Gastrocnemius medialis (tissue), 4 donors: ENCODE results near the gene LOXL3. TPM values are rescaled to one million over a fixed set of nuclear protein-coding genes. Genes with fewer than 3 reads are reported as not detected.

Source experiments
- ATAC-seq, 2 donors: fragments of 150-250 bp; one replicate each; pipeline ENCODE4 v1.9.1; 2016
- DNase-seq, 2 donors: peaks; one replicate each; pipeline ENCODE4 v3.0.0-alpha.2; 2019
- H3K27ac ChIP-seq, 4 donors: fragments of 200-600 bp; sonication (generic); 1 replicate in 1 of 4; 2 replicates in 3 of 4; pipeline ENCODE4 v1.5.1; 2016 to 2018; ENCODE audit warnings: mild to moderate bottlenecking in 2 of 4, moderate library complexity in 1 of 4
- H3K27me3 ChIP-seq, 3 donors: fragments of 200-600 bp; sonication (generic) in 2 of 3; 1 replicate in 1 of 3; 2 replicates in 2 of 3; pipeline versions ENCODE4 v1.5.1 to v1.6.0; 2016 to 2019; ENCODE audit warnings: mild to moderate bottlenecking in 1 of 3, moderate library complexity in 1 of 3
- H3K36me3 ChIP-seq, 2 donors: fragments of 200-600 bp; sonication (generic) in 1 of 2; one replicate each; pipeline ENCODE4 v1.5.1; 2017 to 2018
- H3K4me1 ChIP-seq, 2 donors: fragments of 200-600 bp; sonication (generic) in 1 of 2; one replicate each; pipeline ENCODE4 v1.5.1; 2016 to 2017; ENCODE audit warnings: mild to moderate bottlenecking in 2 of 2
- H3K4me3 ChIP-seq, 4 donors: fragments of 200-600 bp; sonication (generic) in 3 of 4; 1 replicate in 1 of 4; 2 replicates in 3 of 4; pipeline ENCODE4 v1.5.1; 2016 to 2019; ENCODE audit warnings: mild to moderate bottlenecking in 2 of 4
- H3K9me3 ChIP-seq, 3 donors: fragments of 200-600 bp; sonication (generic) in 2 of 3; 1 replicate in 1 of 3; 2 replicates in 2 of 3; pipeline ENCODE4 v1.5.1; 2016 to 2019
- POLR2A ChIP-seq, 2 donors: fragments of 450-650 bp; IDR thresholded peaks; one replicate each; pipeline ENCODE4 v1.6.1; 2017; ENCODE audit warnings: antibody characterized with exemption in 2 of 2, mild to moderate bottlenecking in 2 of 2, moderate library complexity in 2 of 2
- in situ Hi-C, 4 donors: fragments of 200-750 bp; cut with MboI; loops; one replicate each; pipeline versions ENCODE4 v1.15.0 to v1.8.0; 2017; ENCODE audit warnings: low sequenced_read_pairs in 4 of 4
- intact Hi-C: fragments of 100-400 bp; cut with DNase I; formaldehyde crosslinking; loops from one replicate; pipeline ENCODE4 v1.15.1; 2023; ENCODE audit warnings: low total_unique reads
- total RNA-seq, 4 donors: library from RNA; depleted of rRNA; stranded (reverse); fragments of >200 nt; gene quantifications; one replicate each; pipeline versions ENCODE4 v1.1.0 to v1.2.3, GENCODE V29; 2016
- TF ChIP-seq, protein P1 (sequence below), 5 experiments: fragments of 450-650 bp in 3 of 5; fragments of 200-600 bp in 2 of 5; sonication (generic) in 2 of 5; IDR thresholded peaks in 4 of 5; conservative IDR thresholded peaks in 1 of 5; 1 replicate in 4 of 5; 2 replicates in 1 of 5; pipeline ENCODE4 v1.5.1; 2016 to 2019; ENCODE audit warnings: antibody characterized with exemption in 5 of 5, mild to moderate bottlenecking in 3 of 5, moderate library complexity in 3 of 5

The LOXL3 gene
- total RNA-seq, 4 donors from 2014 or later: 0.65 to 1.3 (median 0.95) TPM

DNA sequence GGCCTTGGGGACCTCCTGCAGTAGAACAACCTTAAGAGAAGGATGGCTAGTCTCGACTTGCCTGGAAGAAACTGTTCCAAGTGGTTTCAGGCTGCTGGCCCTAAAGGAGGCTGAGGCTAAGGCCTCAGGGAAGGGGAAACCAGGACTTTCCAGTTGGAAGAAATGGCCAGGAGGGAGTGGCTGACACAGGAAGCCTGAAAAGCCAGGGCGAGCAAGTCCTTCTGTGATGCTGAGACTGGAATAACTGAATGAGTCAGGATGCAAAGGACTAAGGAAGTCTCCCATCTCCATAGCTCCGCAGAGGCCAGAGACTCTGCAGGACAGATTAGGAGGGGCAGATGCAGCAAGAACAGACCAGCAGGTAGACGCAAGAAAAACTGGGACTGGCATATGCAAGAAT, 16.6 kb downstream of the LOXL3 start:
- H3K9me3 ChIP-seq: no peaks in the 10 kb centered on the region
- intact Hi-C loops: no loop called here
- no peak overlapping the region for H3K4me3 ChIP-seq
- in situ Hi-C loops: loop anchor here in 1 of 4 donors (25.0 kb wide), 1 partner anchor 1300 kb away; the partner anchor contains the start of genes CCT7 and PRADC1
- no peak for ATAC-seq
- H3K4me1 ChIP-seq: peaks cover 0 to 6% of the 10 kb centered on the region in 2 donors
- no peaks in the 10 kb centered on the region for H3K27me3 ChIP-seq
- no peak overlapping the region for H3K27ac ChIP-seq
- H3K36me3 ChIP-seq: peaks cover 0 to 11% of the 10 kb centered on the region in 2 donors
- TF ChIP-seq, protein P1, sequence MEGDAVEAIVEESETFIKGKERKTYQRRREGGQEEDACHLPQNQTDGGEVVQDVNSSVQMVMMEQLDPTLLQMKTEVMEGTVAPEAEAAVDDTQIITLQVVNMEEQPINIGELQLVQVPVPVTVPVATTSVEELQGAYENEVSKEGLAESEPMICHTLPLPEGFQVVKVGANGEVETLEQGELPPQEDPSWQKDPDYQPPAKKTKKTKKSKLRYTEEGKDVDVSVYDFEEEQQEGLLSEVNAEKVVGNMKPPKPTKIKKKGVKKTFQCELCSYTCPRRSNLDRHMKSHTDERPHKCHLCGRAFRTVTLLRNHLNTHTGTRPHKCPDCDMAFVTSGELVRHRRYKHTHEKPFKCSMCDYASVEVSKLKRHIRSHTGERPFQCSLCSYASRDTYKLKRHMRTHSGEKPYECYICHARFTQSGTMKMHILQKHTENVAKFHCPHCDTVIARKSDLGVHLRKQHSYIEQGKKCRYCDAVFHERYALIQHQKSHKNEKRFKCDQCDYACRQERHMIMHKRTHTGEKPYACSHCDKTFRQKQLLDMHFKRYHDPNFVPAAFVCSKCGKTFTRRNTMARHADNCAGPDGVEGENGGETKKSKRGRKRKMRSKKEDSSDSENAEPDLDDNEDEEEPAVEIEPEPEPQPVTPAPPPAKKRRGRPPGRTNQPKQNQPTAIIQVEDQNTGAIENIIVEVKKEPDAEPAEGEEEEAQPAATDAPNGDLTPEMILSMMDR (IDR thresholded peaks at IDR 0.05 in 4 of 5, conservative IDR thresholded peaks at IDR 0.05 in 1 of 5): no peak
- TF ChIP-seq POLR2A (IDR thresholded peaks at IDR 0.05): no peak
- no peak for DNase-seq

DNA sequence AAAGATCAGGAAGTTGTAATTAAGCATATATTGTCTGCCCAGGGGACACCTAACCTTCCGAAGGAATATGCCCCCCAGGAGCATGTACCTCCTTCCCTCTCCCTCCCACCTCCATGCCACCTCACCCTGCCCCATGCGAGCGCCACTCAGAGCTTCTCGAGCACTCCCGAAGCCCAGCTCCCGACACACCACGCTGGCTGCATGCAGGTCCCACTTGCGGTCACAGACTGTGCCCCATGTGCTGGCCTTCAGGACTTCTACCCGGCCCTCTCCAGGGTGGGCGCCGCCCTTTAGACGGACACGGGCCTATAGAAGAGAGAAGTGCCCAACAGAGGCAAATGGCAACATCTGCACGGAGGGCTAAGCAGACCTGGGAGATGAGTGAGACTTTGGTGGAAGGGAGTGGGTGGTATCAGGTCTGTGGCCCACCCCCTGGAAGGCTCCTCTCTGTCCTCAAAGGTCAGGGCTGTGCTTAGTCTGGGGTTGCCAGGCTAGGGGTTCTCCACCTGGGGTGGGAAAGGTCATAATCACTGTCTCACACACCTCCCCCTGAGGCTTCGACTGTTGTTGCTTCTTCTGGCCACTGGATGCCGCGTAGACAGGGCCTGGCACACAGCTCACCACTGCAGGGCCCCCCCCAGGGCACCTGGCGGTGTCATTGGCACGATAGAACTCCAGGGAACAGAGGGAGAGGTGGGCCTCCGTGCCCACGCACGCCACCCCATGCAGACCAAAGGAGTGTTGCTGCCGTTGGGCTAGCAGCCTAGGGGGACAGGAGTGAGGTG, 17.4 kb downstream of the LOXL3 start:
- H3K27ac ChIP-seq: no peak overlapping the region
- no peak for DNase-seq
- intact Hi-C loops: no loop called here
- peaks cover 0 to 8% of the 10 kb centered on the region in 2 donors for H3K4me1 ChIP-seq
- peaks cover 0 to 18% of the 10 kb centered on the region in 2 donors for H3K36me3 ChIP-seq
- no peak for ATAC-seq
- TF ChIP-seq, protein P1 (IDR thresholded peaks at IDR 0.05 in 4 of 5, conservative IDR thresholded peaks at IDR 0.05 in 1 of 5): no peak
- no peak for TF ChIP-seq POLR2A (IDR thresholded peaks at IDR 0.05)
- no peaks in the 10 kb centered on the region for H3K9me3 ChIP-seq
- in situ Hi-C loops: loop anchor here in 1 of 4 donors (25.0 kb wide), 1 partner anchor 1299 kb away; the partner anchor contains the start of genes CCT7 and PRADC1
- no peak overlapping the region for H3K4me3 ChIP-seq
- no peaks in the 10 kb centered on the region for H3K27me3 ChIP-seq

DNA sequence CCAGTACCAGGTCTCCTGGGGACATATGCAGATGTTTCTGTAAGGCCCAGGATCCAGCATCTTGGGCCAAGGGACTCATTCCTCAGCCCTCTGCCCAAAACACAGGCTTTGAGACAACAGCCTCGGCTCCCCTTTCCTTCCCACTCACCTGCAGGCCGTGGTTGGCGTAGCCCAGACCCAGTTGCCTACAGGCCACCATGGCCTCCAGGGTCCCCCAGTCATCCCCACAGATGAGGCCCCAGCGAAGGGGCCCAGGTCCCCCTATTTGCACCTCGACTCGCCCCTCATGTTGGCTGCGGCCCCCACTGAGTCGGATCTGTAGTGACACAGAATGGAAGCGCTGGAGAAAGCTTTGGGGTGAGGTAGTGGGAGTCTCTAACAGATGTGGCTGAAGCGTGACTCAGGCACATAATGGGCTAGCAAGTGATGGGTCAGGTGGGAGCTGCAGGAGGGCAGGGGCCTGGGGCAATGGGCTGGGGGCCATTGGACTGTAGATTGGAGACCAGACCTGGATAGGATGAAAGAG, 18.2 kb downstream of the LOXL3 start:
- Histone ChIP-seq H3K9me3 (no peaks in the 10 kb centered on the region), H3K27me3 (no peaks in the 10 kb centered on the region), H3K27ac (no peak overlapping the region), H3K36me3 (peaks cover 0 to 19% of the 10 kb centered on the region in 2 donors), H3K4me1 (peaks cover 7 to 9% of the 10 kb centered on the region in 2 donors), H3K4me3 (no peak overlapping the region)
- intact Hi-C loops (no loop called here), in situ Hi-C loops (loop anchor here in 1 of 4 donors (25.0 kb wide), 1 partner anchor 1298 kb away; the partner anchor contains the start of genes CCT7 and PRADC1)
- ATAC-seq (no peak), DNase-seq (no peak)
- no peak for TF ChIP-seq POLR2A (IDR thresholded peaks at IDR 0.05)
- TF ChIP-seq, protein P1 (IDR thresholded peaks at IDR 0.05 in 4 of 5, conservative IDR thresholded peaks at IDR 0.05 in 1 of 5): no peak

DNA sequence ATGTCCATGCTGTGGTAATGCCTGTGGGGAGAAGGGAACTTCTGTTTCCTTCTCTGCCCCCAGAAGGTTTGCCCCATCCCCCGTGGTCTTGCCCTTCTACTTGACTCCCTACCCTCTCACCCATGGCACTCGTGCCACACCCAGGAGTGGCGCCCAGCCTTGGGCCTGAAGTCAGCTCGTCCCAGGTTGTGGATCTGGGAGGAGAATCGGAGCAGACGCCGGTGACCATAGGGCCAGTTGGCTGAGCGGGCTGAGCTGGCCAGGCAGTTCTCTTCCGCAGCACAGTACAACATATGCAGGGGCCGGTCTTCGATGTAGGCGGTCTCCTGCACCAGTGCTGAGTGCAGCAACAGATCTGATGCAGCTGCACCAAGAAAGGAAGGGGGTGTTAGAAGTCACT, 19.3 kb downstream of the LOXL3 start:
- Histone ChIP-seq H3K36me3 (peaks cover 0 to 19% of the 10 kb centered on the region in 2 donors), H3K27ac (no peak overlapping the region), H3K27me3 (no peaks in the 10 kb centered on the region), H3K4me3 (no peak overlapping the region), H3K4me1 (peaks cover 9 to 13% of the 10 kb centered on the region in 2 donors), H3K9me3 (no peaks in the 10 kb centered on the region)
- no peak for TF ChIP-seq POLR2A (IDR thresholded peaks at IDR 0.05)
- TF ChIP-seq, protein P1 (IDR thresholded peaks at IDR 0.05 in 4 of 5, conservative IDR thresholded peaks at IDR 0.05 in 1 of 5): no peak
- intact Hi-C loops (no loop called here), in situ Hi-C loops (loop anchor here in 2 of 4 donors (5.0 to 25.0 kb wide), 2 partner anchors 52 to 1297 kb away; partner anchors contain the start of genes CCDC142 (in 1 of the 2), CCT7 (in 1 of the 2), PRADC1 (in 1 of the 2) and TTC31 (in 1 of the 2))
- DNase-seq (no peak), ATAC-seq (no peak)
